IPS-18a (cell line): ENCODE results near the gene MXD4.

Source experiments
- H3K27ac ChIP-seq: one replicate; pipeline ENCODE4 v1.5.1; 2013; ENCODE audit warnings: low read length
- H3K27me3 ChIP-seq: one replicate; pipeline ENCODE4 v1.6.1; 2013; ENCODE audit warnings: mild to moderate bottlenecking, low read length; ENCODE audit not compliant: control insufficient read depth, insufficient read depth
- H3K36me3 ChIP-seq: one replicate; pipeline ENCODE4 v1.6.1; 2013; ENCODE audit warnings: low read depth, low read length; ENCODE audit not compliant: control insufficient read depth
- H3K4me1 ChIP-seq: one replicate; pipeline ENCODE4 v1.6.1; 2013; ENCODE audit warnings: low read depth, low read length; ENCODE audit not compliant: control insufficient read depth
- H3K4me3 ChIP-seq: one replicate; pipeline ENCODE4 v1.5.1; 2013; ENCODE audit warnings: low read length
- H3K9ac ChIP-seq: one replicate; pipeline ENCODE4 v1.6.1; 2013; ENCODE audit warnings: mild to moderate bottlenecking, low read length, moderate library complexity
- H3K9me3 ChIP-seq: one replicate; pipeline ENCODE4 v1.6.1; 2013; ENCODE audit warnings: low read depth, low read length; ENCODE audit not compliant: control insufficient read depth

The MXD4 gene

GRCh38 chr4:2261853-2262144, at the start of gene MXD4:
Gene MXD4 (minus strand): TSS chr4:2262109. CDS start chr4:2261980, 129 bp downstream.
- H3K27me3 ChIP-seq: no peaks in the 10 kb centered on the region
- peak within 1 kb of the TSS; percentile 65 for H3K4me3 ChIP-seq
- H3K9ac ChIP-seq: peak within 1 kb of the TSS; percentile 17
- no peaks in the 10 kb centered on the region for H3K36me3 ChIP-seq
- peaks cover 7% of the 10 kb centered on the region for H3K4me1 ChIP-seq
- H3K27ac ChIP-seq: no peak within 1 kb of the TSS
- no peaks in the 10 kb centered on the region for H3K9me3 ChIP-seq

GRCh38 chr4:2306773-2307410, 45.0 kb upstream of the MXD4 start:
- H3K9me3 ChIP-seq: no peaks in the 10 kb centered on the region
- H3K27me3 ChIP-seq: no peaks in the 10 kb centered on the region
- H3K27ac ChIP-seq: no peak overlapping the region
- no peaks in the 10 kb centered on the region for H3K36me3 ChIP-seq
- no peak overlapping the region for H3K9ac ChIP-seq
- H3K4me1 ChIP-seq: no peaks in the 10 kb centered on the region
- no peak overlapping the region for H3K4me3 ChIP-seq

GRCh38 chr4:2305766-2306501, 44.0 kb upstream of the MXD4 start:
- Histone ChIP-seq H3K4me3 (no peak overlapping the region), H3K9ac (no peak overlapping the region), H3K9me3 (no peaks in the 10 kb centered on the region), H3K4me1 (no peaks in the 10 kb centered on the region), H3K36me3 (no peaks in the 10 kb centered on the region), H3K27ac (no peak overlapping the region), H3K27me3 (no peaks in the 10 kb centered on the region)

- Histone ChIP-seq H3K36me3 (no peaks in the 10 kb centered on the region), H3K27me3 (no peaks in the 10 kb centered on the region), H3K27ac (no peak overlapping the region), H3K9me3 (no peaks in the 10 kb centered on the region), H3K4me3 (no peak overlapping the region), H3K9ac (no peak overlapping the region), H3K4me1 (no peaks in the 10 kb centered on the region)
Observed at GRCh38 chr4:2304877-2305561, 43.1 kb upstream of the MXD4 start.

- no peaks in the 10 kb centered on the region for H3K27me3 ChIP-seq
- no peak overlapping the region for H3K4me3 ChIP-seq
- H3K27ac ChIP-seq: no peak overlapping the region
- no peaks in the 10 kb centered on the region for H3K9me3 ChIP-seq
- no peaks in the 10 kb centered on the region for H3K36me3 ChIP-seq
- no peak overlapping the region for H3K9ac ChIP-seq
- no peaks in the 10 kb centered on the region for H3K4me1 ChIP-seq
Observed at GRCh38 chr4:2304321-2304876, 42.5 kb upstream of the MXD4 start.

DNA sequence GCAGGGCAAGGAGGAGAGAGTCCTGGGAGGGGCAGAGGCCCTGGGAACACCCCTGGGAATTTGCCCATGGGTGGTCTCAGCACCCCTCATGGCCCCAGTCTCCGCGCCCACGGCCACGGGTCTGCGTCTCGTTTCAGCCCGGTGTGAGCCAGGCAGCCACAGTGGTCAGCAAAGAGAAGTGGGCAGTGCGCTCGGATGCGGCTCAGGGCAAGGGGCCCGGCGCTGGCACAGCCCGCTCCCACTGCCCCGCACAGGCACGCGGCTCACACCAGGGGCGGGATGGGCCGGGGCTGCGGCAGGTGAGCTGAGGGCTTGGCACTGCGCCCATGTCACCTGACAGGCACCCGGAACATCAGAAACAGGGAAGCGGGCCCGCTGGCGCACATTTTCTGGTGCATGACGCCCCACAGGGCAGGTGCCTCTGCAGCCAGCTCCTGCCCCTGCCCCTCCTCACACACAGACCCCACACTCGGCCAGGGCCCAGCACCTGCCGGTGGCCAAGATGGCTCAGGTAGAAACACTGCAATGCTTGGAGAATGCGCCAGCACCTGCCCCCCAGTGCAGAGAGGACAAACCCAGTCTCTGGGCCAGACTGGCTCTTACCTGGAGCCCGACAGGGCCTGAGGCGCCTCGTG, 41.9 kb upstream of the MXD4 start:
- H3K9me3 ChIP-seq: no peaks in the 10 kb centered on the region
- no peak overlapping the region for H3K9ac ChIP-seq
- H3K4me3 ChIP-seq: no peak overlapping the region
- H3K27ac ChIP-seq: no peak overlapping the region
- no peaks in the 10 kb centered on the region for H3K4me1 ChIP-seq
- H3K36me3 ChIP-seq: no peaks in the 10 kb centered on the region
- no peaks in the 10 kb centered on the region for H3K27me3 ChIP-seq

- Histone ChIP-seq H3K36me3 (no peaks in the 10 kb centered on the region), H3K27ac (no peak overlapping the region), H3K4me1 (no peaks in the 10 kb centered on the region), H3K9ac (no peak overlapping the region), H3K27me3 (no peaks in the 10 kb centered on the region), H3K9me3 (no peaks in the 10 kb centered on the region), H3K4me3 (no peak overlapping the region)
Observed at GRCh38 chr4:2303121-2303685, 41.3 kb upstream of the MXD4 start.

DNA sequence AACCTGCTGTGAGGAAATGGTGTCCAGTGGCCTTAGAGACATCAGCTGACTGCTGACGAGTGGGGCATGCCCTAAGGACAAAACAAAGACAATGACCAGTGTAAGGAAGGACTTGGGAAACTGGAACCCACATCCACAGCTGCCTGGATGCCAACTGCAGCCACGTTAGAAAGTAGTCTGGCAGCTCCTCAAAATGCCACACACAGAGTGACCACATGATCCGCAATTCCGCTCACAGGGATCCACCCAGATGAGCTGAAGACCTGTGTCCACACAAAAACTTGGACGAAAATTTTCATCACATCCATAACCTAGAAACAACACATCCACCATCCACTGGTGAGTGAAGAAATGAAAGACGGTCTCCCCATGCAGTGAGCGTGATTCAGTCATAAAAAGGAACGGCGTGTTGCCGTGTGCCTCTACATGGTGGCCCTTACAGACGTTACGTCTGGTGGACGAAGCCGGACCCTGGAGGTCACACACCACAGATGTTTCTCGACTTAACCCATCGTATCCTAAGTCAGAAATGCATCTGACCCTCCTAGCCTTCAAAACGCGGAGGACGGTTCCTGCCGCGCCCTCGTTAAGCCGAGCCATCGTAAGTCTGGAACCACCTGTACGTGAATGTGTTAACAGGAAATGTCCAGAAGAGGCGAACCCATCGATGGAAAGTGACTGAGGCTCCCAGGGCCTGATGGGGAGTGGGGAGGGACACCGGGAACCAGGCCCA, 40.6 kb upstream of the MXD4 start:
- no peaks in the 10 kb centered on the region for H3K4me1 ChIP-seq
- H3K9ac ChIP-seq: no peak overlapping the region
- no peak overlapping the region for H3K4me3 ChIP-seq
- H3K27ac ChIP-seq: no peak overlapping the region
- H3K27me3 ChIP-seq: no peaks in the 10 kb centered on the region
- no peaks in the 10 kb centered on the region for H3K9me3 ChIP-seq
- H3K36me3 ChIP-seq: no peaks in the 10 kb centered on the region

GRCh38 chr4:2301806-2302205, 39.9 kb upstream of the MXD4 start:
- Histone ChIP-seq H3K9me3 (no peaks in the 10 kb centered on the region), H3K4me3 (no peak overlapping the region), H3K9ac (no peak overlapping the region), H3K36me3 (no peaks in the 10 kb centered on the region), H3K27me3 (no peaks in the 10 kb centered on the region), H3K27ac (no peak overlapping the region), H3K4me1 (no peaks in the 10 kb centered on the region)

DNA sequence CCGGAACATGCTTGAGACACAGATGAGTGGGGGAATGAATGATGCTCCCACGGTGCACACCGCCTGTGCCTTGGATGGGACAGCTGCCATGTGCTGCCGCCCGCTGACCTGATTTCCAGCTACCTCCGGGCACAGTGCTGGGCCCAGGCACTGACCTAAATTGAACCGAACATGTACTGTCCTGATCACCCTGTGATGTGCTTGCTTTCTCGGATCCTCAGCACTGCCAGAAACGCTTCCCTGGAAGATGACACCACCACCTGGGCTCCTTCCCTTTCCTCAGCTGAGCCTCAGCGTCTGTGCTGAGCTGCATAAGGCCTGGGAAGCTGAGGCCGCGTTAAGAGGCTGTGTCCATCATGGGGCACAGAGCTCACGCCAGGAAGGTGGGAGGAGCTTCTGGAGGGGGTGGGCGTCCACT, 39.3 kb upstream of the MXD4 start:
- Histone ChIP-seq H3K9me3 (no peaks in the 10 kb centered on the region), H3K4me1 (no peaks in the 10 kb centered on the region), H3K9ac (no peak overlapping the region), H3K27ac (no peak overlapping the region), H3K4me3 (no peak overlapping the region), H3K36me3 (no peaks in the 10 kb centered on the region), H3K27me3 (no peaks in the 10 kb centered on the region)
